HG03442 (cell line): ENCODE measurements around the gene ASCC1.

Experiments used
- ATAC-seq: cut with Tn5 transposase; IDR thresholded peaks from one replicate; pipeline ENCODE4 v1.9.1; 2021; ENCODE audit warnings: mild to moderate bottlenecking, moderate library complexity; ENCODE audit not compliant: unreplicated experiment

The ASCC1 gene, protein sequence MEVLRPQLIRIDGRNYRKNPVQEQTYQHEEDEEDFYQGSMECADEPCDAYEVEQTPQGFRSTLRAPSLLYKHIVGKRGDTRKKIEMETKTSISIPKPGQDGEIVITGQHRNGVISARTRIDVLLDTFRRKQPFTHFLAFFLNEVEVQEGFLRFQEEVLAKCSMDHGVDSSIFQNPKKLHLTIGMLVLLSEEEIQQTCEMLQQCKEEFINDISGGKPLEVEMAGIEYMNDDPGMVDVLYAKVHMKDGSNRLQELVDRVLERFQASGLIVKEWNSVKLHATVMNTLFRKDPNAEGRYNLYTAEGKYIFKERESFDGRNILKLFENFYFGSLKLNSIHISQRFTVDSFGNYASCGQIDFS

DNA sequence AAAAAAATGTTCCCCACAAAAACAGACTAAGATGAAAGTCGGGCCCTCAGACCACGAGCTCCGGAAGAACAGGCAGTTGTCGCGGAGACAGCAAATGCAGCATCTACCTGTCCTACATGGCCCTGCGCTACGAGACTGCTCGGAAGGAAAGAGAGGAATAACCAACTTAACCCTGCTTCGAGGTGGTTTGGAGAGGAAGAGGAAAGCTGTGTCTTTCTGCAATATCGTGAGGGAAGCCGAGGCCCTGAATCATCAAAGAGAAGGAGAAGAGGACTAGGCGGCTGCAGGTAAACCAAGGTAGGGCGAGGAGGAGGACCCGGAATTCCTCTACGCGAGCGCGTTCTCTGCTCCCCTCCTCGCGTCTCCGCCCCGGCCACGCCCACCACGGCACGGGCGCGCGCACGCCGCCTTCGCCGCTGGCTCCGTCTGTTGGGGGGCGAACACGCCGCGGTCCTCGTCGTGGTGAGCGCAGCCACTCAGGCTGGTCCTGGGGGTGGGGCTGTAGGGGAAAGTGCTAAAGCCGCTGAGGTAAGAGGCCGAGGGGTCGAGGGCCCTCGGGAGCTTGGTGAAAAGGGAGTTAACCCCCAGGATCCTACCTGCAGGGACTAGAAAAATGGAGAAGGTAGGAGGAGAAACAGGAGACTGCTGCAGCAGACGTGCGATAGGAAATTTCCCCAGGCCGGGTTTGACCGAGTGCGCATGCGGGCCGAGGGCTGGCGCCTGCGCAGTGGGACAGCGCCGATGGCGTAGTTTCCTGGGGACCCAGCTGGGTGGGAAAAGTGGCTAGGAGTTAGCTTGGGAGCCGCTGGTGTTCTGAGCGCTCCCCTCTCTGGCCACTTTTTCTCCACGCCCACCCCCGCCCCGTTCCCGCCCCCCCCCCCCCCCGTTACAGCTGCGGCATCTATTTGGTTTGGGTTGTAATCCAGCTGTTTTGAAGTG is at the start of gene ASCC1, which contains the start of gene ANAPC16:
Gene ASCC1, minus strand, starts transcription at position 666 of the 939 bp plus-strand sequence. CDS start 2,978 bp downstream, outside the sequence.
Gene ANAPC16, plus strand, starts transcription at position 402 of the 939 bp plus-strand sequence. CDS start 7,903 bp downstream, outside the sequence.
- ATAC-seq: peak; percentile 75

DNA sequence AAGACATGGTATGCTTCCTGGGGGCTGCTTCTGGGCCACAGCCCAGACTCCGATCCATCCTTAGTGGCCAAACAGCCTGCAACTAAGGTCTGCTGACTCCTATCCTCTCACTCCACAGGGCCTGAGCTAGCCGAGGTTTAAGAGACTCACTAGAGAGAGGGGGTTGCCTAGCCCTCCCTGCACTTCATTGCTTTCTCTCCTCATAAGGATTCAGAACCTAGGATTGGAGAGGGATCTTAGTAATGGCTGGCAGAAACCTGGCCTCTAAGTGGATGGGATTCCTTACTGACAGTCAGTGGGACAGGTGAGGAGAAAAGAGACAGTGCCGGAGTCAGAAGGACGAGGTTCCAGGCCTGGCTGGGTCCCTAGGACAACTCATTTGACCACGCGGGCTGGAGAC is 49.4 kb upstream of the ASCC1 start:
- ATAC-seq: no peak

DNA sequence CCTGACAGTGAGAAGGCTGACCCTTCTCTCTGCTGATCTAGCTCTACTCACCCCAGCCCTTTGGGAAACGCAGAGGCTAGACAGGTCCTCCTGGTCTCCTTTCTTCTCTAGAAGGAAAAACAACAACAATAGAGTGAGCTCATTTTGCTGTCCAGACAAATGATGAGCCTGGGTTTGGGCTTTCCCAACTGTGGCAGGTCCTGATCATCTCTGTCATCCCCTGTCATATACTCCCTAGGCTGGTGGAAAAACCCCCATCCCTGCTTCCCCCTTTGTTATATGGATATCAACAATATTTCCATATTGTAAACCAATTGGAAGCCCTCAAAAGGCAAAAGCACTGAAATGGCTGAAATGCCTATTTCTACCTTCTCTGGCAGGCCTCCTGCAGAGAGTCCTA is 48.5 kb upstream of the ASCC1 start:
- no peak for ATAC-seq

DNA sequence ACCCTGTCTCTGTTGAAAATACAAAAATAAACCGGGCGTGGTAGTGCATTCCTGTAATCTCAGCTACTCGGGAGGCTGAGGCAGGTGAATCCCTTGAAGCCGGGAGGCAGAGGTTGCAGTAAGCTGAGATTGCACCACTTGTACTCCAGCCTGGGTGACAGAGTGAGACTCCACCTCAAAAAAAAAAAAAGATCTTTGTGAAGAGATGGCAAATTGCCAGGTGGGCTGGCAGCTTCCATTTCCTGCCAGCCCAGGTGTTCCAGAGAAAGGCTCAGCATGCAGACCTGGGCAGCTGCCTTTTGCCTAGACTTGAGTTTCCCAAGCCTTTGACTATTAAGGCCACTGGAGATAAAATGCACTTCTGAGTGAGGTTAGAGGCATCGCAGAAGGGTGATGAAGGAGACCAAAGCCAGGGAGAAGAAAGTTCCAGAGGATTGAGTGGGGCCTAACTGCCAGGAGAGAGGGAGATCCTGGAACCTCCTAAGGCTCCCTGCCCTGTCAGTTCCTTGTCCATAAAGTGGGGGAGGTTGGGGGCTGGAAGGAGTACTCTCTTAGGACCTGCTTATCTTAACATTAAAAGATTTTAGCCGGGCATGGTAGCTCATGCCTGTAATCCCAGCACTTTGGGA is 47.7 kb upstream of the ASCC1 start:
- ATAC-seq: no peak

DNA sequence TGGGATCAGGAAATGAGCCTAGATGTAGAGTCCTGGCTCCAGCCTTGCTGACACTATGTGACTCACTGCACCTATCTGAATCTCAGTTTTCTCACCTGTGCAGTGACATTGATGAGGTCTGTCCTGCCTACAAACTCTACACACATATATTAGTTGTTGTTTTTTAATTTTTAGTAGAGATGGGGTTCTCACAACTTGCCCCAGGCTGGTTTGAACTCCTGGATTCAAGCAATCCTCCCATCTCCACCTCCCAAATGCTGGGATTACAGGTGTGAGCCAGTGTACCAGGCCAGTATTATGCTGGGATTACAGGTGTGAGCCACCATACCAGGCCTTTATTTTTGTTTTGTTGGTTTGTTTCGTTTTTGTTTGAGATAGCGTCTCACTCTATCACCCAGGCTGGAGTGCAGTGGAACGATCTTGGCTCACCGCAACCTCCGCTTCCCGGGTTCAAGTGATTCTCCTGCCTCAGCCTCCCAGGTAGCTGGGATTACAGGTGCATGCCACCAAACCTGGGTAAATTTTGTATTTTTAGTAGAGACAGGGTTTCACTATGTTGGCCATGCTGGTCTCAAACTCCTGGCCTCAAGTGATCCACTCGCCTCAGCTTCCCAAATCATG is 45.8 kb upstream of the ASCC1 start:
- ATAC-seq: peak; percentile 5

DNA sequence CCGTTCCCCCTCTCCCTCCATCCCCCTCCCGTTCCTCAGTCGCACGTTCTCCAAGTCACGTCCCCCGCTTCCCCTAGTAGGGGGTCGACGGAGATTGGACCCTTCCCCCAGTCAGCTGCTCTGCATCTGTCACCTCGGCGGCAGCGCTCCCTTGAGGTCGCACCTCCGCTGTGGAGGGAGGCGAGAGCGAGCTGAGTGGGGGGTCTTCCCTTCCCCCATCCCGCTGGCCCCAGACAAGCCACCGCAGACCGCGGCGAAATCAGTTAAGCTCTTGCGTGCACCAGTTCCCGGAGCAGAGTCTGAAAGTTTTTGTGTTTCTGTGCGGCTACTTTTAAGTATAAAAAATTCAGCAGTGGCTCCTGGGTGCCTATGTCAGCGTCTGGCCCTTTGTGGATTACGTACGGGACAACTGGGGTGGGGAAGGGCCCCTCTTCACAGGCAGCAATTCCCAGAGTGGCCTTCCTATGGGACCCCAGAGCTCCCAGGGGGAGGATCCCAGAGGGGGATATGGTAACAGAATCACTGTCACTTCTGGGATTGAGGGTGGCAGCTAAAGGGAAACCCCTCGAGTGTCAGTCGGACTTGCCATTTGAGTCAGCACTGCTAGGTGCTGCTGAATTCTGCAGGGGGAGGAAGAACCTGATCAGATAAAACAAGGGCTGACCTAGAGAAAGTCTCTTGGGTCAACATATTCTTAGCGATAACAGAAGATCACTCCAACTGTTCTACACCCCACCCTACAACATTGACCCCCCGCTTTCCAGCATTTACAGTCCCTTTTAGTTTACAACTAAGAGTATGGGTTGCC is 45.1 kb upstream of the ASCC1 start:
- peak; percentile 49 for ATAC-seq

DNA sequence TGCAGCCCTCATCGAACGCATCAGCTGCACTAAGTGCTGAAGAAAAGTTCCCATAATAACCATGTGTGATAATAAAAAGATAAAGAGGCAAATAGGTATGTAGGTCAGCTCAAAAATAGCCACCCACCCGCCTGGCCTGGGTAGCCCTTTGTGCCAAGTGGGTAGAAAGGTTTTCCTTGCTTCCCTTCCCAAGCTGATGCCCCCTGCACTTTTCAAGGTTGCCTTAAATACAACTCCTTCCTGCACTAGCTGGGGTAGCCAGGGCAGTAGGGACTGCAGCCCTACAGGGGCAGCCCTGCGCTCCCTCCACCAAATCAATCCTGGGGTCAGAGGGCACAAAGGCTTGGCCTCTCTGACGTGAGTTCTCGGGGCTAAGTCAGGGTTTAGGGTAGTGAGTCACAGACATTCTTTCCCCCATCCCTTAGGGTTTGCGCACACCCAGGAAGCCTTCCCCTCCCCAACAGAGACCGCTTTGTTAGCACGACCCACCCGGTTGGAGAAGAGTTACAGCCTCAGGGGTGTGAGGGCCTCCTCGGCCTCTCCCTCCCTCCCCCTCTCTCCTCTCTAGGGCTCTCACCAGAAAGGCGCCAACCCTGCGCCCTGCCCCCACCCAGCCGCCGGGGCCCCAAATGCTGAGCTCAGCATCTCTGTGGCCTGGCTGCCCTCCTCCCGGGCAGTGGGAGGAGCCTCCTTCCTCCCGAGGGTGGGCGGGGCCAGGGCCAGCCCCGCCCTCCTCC is 44.3 kb upstream of the ASCC1 start:
- peak; percentile 56 for ATAC-seq

DNA sequence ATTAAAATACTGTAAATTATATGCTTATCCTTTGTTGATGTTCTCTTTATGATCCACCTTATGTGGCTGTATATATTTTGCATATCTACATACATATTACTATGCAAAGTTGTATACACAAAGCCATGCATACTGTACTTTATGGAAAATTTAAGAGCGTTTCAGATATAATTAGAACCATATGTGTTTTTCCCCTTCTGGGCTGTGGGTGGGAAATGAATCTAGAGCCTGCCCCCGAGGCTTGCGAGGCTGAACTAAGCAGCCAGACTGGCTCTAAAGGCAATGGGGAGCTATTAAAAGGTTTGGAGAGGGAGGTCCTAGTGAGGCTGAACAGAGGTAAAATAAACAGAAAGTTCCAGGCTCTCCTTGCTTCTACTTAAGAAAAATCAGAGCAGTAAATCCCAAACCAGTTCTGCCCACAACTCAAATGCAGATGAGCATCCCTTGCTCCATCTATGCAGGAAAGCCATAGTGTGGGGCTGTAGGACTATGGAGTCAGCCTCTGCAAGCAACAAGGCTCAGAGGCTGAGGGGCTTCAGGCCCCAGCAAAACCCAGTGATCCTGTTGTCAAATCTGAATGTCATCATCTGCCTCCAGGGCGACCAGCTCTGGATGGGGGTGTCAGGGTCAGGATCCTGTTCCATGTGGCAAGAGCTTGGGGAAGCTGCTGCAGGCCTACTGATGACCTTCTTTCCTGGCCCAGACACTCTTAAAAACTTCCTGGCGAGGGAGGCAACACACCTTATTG is 43.6 kb upstream of the ASCC1 start:
- no peak for ATAC-seq

DNA sequence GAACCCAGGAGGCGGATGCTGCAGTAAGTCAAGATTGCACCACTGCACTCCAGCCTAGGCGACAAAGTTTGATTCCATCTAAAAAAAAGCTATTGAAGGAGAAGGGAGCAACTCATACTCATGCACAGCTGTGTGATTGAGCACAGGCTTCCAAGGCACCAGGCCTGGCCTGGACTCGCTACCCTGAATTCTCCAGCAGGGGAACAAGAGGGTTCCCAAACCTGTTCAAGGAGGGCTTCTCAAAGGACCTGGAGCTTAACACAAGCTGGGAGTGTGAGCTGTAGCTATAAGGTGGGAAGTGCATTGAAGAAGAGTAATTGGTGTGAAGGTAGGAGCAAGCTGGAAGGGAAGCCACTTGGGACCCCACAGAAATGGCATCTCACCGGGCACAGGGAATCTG is 42.5 kb upstream of the ASCC1 start:
- no peak for ATAC-seq

DNA sequence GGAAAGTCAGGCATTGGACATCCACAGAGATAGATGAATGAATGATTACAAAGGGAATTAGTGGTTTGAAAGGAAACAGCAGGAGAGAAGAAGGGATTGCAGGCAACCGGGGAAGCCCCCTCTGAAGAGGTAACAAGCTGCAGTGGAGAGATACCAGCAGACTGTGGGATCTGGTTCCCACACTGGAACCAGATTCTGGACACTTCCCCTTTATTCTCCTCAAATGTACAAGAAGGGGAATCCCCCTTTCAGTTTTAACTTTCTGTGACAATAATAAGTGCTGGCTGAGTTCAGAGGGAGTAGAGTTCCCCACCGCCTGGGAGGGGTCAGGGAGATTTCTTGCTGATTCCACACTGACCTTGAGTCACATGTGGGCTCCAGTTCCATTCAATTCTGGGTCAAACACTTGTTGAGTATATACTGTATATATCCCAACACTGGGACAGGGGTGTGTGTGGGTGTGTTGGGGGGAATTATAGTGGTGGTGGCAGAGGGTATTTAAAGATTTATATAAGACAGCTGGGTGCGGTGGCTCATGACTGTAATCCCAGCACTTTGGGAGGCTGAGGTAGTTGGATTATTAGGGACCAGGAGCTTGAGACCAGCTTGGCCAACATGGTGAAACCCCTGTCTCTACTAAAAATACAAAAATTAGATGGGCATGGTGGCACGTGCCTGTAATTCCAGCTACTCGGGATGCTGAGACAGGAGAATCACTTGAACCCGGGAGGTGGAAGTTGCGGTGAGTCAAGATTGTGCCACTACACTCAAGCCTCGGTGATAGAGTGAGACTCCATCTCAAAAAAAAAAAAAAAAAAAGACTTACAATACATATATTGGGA is 41.2 kb upstream of the ASCC1 start:
- peak; percentile 19 for ATAC-seq

DNA sequence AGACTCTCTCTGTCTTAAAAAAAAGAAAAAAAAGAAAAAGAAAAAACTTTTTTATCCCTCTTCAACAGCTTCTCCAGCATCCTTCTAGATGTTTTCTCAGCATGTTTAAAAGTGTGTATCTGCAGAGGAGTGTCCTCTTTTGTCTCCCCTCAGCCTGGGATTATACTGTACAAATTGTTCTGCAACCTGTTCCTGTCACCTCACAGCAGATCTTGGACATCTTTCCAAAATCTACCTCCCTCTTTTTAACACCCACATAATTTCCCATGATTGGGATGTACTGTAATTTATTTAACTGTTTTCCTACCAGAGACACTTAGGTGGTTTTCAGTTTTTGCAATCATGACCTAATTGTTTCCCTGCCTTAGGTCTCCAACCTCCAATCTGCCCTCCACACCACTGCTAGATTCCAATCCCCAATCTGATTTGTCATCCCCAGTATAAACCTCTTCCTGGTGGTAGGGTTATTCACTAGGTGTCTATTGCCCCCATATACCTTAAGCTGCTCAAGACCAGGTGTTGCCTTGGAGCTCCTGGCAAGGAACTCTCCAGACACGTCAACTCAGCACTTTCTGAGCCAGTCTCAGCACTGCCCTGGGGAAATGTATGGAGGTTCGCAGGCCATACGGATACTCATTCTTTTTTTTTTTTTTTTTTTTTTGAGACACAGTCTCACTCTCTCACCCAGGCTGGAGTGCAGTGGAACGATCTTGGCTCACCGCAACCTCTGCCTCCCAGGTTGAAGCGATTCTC is 40.1 kb upstream of the ASCC1 start:
- no peak for ATAC-seq

DNA sequence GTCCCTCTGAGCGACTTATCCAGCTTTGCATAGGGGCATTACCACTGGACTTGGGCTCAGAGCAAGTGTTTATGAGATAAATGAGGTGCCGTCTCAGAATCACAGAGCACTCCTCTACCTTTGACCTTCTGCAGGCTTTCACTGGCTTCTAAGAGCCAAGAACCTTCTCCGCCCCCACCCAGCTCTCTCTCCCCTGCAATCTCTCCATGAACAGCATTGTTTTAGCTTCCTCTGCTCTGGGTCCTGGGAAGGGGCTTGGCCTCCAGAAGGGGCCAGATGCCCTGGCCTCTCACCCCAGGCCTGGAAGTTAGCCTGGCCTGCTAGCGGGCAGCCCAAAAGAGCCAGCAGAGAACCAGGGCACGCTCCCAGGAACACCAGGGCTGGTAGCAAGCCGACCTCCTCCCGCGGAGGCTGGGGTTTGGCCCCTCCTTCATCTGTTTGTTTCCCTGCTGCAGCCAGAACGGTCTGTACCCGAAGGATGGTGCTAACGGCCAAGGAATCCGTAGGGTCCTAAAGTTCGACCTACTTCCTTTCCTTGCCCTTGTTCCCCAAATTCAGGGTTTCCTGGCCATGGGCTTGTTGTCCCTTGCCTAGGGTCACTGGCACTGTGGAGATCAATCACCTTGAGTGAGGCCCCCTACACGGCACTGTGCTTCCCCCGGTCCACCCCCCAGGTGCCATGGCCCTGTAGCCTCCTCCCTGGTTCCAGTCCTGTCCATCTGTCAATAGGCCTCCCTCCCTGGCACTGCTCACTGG is 38.9 kb upstream of the ASCC1 start:
- no peak for ATAC-seq

DNA sequence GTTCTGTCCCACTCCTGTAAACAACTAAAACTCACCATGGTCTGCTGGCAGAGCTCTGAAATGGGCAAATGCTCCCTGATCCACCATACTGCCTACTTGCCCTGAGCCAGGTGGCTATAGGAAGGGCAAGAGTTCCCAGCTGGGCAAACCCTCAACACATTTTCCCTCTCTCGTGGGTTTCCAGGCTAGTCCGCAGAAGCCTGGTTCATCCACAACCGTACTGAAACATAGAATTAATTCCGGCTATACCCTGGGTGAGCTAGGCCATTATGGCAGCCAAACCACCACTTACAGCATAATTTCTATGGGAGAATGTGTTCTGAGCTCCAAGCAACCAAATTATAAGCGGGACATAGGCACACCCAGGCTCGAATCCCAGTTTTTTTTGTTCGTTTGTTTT is 37.5 kb upstream of the ASCC1 start:
- ATAC-seq: no peak

DNA sequence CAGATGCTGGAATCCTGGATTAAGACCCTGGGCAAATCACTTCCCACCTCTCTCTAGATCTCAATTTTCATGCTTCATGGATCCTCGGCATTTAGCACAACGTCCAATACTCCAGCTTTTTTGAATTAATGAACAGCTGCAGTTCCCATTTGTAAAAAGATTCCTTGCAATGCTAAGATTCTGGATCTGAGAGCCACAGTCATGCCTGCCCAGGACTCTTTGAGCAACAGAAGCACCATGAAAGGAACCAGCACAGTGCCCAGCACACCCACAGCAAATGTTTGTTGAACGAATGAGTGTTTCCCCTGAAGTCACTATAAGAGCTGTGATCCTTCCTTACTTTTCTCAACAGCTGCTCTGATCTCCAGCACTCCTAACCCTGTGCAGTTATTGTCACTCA is 36.9 kb upstream of the ASCC1 start:
- ATAC-seq: no peak

DNA sequence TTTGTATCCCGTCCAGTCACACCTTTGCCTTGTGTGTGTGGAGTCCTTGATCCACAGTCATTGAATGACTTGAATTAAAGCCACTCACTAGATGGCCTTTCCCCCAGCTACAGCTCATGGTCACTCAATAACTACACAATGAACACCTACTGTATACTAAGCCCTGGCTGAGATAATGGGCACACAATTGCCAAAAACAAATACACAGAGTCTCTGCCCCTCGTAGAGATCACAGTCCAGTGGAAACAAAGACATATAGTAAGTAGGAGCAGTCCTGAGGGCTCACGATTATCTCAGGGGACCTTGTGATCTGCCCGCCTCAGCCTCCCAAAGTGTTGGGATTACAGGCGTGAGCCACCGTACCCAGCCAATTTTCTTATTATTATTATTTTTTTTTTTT is 35.6 kb upstream of the ASCC1 start:
- ATAC-seq: no peak

DNA sequence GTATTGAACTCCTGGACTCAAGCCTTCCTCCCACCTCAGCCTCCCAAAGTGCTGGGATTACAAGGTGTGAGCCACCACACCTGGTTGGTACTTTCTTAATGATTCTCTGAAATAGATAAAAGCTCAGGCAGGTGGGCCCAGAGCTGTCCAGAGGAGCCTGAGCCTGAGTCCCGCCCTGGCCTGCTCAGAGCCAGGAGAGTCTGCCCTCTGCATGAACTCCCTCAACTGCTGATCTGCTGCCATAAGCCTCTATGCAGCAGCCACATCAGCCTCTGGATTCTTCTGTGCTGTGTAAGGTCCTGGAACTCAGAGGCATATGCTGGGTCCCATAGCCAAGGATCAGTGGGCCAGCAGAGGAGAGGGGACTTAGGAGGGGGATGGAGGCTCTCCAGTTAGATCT is 34.6 kb upstream of the ASCC1 start:
- no peak for ATAC-seq
